Stimulated activated CD8-positive, alpha-beta memory T cell treated with anti-CD3 and anti-CD28 coated beads, Interleukin-15, amount 100 ng/mL, for 1 hour (primary cell): ENCODE data around the gene NTM.

ENCODE experiments used
- DNase-seq: peaks from one replicate; pipeline ENCODE4 v3.0.0-alpha.2; 2020; ENCODE audit warnings: low read depth

NTM gene

GRCh38 chr11:131966667-131967066, 596.3 kb downstream of the NTM start:
- DNase-seq: no peak

GRCh38 chr11:131969261-131969660, 598.8 kb downstream of the NTM start:
- no peak for DNase-seq

- no peak for DNase-seq
Observed at GRCh38 chr11:131973061-131973460, 602.6 kb downstream of the NTM start.

GRCh38 chr11:131975619-131976018, 605.2 kb downstream of the NTM start:
- DNase-seq: no peak

DNA sequence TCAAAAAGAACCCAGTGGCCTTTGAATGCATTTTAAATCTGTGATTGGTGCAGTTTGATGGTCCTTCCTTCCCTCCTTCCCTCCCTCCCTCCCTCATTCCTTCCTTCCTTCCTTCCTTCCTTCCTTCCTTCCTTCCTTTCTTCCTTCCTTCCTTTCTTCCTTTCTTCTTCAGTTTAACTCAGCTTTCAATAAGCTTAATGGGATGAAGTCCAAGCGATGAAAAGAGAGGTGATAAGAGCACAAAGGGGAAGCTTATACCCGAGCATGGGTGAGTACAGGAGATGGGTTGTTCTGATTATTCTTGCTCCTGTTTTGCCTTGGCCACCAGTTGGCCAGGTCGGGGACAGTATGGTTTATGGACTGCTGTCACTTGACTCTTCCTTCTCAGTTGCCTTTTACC, 605.6 kb downstream of the NTM start:
- DNase-seq: no peak

GRCh38 chr11:131977231-131977630, 606.8 kb downstream of the NTM start:
- DNase-seq: no peak

DNA sequence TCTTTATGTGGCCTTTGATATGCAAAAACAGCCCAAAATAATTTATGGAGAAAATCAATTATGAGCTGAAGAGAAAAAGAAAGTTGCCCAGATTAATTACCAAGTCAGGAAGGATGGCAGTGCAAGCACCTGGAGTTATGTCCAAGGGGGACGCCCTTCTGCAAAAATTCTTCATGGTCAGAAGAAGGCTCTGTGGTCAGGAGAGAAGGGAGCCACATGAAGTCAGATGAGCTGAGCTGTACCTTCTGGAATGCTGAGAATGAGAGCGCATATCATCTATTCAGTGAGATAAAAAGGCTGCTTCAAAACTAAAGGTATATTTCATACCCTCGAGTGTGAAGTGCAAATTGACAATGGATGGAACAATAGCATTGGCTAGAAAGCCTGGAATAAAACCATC, 607.4 kb downstream of the NTM start:
- DNase-seq: no peak

GRCh38 chr11:131978351-131978750, 607.9 kb downstream of the NTM start:
- DNase-seq: no peak

DNA sequence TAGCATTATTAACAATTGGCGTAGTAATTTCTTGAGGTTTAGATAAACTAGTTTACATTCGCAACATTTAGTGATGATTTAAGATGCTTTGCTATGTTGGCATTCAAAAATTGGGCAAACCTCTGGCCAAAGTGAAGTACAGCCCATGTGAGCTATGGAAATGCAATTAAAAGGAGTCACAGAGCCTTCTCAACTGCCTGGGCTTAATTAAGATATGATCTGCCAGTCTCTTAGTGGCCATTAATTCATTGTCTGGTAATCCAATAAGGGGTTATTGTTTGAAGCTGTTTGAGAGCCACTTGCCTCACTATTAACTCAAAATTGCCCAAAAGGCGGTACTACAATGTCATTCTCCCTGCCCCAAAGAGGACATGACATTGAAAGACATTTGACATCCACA, 608.9 kb downstream of the NTM start:
- no peak for DNase-seq

- no peak for DNase-seq
Observed at GRCh38 chr11:131980199-131980598, 609.8 kb downstream of the NTM start.

DNA sequence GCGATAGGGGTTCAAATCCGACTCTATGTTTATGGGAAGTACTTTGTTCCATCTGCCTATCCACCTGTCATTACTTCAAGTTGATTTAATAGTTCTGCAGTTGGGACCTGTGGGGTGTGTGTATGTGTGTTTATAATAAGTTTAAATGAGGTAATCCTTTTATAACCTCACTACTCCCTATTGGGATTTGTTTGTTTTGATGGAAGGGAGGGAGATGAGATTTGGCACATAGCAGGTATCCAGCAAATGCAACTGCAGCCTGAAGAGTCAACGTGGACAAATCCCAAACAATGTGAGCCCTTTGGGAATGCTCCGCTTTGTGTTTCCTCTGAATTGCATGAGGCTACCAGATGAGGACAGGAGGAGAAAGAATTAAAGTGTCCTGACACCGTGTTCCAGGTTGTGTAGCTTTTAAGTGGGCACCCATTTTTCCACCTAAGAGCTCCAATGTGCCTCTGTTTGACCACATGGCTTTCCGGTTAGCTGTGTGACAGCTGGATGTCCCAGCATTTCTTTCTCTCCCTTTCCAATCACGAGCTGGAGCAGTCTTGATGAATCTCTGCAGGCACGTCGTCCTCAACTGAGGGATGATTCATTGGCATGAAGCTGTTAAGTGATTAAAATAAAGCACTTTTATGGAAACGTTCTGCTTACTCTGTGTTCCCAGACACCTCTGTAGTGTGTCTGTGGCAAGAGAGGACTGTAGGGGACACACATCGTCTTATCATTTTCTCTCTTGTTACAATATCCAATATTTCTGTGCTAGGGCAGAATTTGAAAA, 610.7 kb downstream of the NTM start:
- DNase-seq: no peak

DNA sequence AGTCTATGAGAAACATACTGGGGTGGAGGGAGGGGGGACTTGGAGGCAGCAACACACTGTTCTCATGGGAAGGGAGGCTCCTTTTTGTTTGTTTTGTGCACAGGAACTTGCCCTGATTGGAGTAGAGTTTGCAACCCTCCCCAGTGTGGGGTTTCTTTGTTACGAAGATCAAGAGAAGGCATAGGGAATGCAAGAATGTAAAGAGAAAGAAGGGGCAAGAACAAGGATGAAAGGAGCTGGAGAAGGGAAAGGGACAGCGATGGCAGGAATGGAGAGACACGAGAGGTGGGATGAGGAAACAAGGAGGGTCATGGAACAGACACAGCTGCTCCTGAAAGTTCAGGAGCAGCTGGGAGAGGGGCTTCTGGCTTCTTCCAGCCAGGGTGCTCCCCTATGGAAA, 611.7 kb downstream of the NTM start:
- no peak for DNase-seq

GRCh38 chr11:131985846-131986301, 615.5 kb downstream of the NTM start:
- DNase-seq: no peak

- DNase-seq: no peak
Observed at GRCh38 chr11:131987703-131988102, 617.3 kb downstream of the NTM start.

DNA sequence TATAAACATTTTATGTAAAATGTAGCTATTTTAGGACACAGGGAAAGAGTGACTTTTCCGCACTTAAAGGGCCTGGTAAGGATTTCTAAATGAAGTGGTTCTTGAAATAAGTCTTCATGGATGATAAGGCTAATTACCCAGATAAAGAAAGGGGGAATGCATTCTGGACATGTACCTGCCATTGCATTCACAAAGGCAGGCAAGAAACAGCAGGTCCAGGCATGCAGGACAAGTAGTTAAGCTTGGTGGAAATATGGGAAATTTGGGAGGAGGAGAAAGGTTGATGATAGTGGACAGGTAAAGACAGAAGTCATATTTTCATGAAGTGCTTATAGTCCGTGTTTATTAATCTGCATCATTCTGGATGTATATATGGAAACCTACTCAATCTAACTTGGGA, 621.2 kb downstream of the NTM start:
- no peak for DNase-seq

DNA sequence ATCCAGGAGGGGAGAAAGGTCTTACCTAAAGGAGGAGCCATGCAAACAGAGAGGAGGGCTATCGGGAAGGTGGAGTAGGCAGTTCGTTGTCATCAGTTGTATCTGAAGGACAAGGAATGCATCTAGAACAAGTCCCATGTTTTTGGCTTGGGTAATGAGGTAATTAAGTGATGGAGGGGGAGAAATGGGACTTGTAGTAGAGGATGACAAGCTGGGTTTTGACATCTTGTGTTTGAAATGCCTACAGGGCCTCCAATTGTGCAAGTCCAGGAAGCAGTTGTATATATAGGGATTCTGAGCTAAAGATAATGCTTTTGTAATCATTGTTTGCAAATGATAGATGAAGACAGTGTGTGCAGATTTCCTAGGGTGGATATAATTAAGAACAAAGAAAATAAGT, 622.8 kb downstream of the NTM start:
- DNase-seq: no peak

GRCh38 chr11:131998020-131998419, 627.6 kb downstream of the NTM start:
- no peak for DNase-seq

- DNase-seq: no peak
Observed at GRCh38 chr11:131999084-131999483, 628.7 kb downstream of the NTM start.

GRCh38 chr11:131999955-132000354, 629.5 kb downstream of the NTM start:
- DNase-seq: no peak

DNA sequence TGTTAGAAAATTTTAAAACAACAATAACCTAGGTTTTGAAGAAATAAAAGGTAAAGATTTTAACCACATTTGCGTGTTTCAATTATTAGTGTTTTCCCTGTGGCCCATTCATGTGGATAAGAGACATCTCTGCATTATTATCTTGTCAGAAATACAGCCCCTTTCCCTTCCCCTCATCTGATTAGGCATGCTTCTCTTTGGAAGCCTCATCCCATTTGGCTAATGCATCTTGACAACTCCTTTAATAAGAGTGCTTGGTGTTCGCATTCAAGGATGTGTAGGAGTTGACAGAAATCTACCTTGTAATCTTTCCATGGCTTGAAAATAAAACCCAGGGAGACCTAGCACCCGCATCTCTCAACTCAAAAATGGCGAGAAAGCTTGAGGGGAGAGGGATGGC, 635.5 kb downstream of the NTM start:
- no peak for DNase-seq

GRCh38 chr11:132006884-132007580, 636.6 kb downstream of the NTM start:
- no peak for DNase-seq

DNA sequence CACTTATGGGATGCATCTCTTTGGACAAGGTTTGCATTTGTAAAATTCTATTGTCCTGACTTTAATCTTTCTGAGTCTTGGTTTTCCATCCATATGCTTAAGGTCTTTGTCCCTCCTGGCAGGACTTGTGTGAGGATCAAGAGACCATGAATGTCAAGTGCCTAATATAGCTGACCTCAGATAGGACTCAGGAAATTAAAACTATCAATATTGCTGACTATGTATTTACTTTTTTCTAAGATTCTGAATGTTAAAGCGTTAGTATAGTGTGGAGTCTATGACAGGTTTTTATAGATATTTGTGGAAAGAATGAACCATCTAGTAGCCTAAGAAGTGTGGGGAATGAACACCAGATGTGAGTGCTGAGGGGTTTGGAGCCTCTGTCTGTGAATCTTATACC, 637.8 kb downstream of the NTM start:
- no peak for DNase-seq

GRCh38 chr11:132008872-132009271, 638.5 kb downstream of the NTM start:
- DNase-seq: no peak

DNA sequence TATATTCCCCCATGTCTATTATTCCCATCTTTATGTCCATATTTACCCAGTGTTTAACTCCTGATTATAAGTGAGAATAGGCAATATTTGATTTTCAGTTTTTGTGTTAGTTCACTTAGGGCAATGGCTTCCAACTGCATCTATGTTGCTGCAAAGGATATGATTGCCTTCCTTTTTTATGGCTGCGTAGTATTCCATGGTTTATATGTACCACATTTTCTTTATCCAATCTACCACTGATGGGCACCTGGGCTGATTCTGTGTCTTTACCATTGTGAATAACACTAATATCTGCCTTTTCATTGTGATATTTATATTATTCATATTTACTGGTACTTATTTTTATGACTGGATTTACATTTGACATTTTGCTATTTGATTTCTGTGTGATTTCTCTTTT, 649.6 kb downstream of the NTM start:
- no peak for DNase-seq
